Measurements from ENCODE around the gene OSBPL6.

OSBPL6 gene

GRCh38 chr2:178211460-178211859 is 17.1 kb downstream of the OSBPL6 start:
- H3K36me3 ChIP-seq (replicated peaks): no peaks in the 10 kb centered on the region
- no peak for TF ChIP-seq CTCF (IDR thresholded peaks at IDR 0.05; ENCODE audit: low read depth, low read length, missing control alignments)
- no peaks in the 10 kb centered on the region for H3K27me3 ChIP-seq (replicated peaks)
- H3K4me3 ChIP-seq (ENCODE audit: low read depth, low read length): no peak overlapping the region
- H3K27ac ChIP-seq: no peak overlapping the region
- DNase-seq: no peak
- in situ Hi-C loops (cut with HindIII; ENCODE audit: low pct_ligation_motif_present, low sequenced_read_pairs): no loop called here

- TF ChIP-seq CTCF (IDR thresholded peaks at IDR 0.05; ENCODE audit: low read depth, low read length, missing control alignments): no peak
- H3K36me3 ChIP-seq (replicated peaks): no peaks in the 10 kb centered on the region
- in situ Hi-C loops (cut with HindIII; ENCODE audit: low pct_ligation_motif_present, low sequenced_read_pairs): no loop called here
- H3K4me3 ChIP-seq (ENCODE audit: low read depth, low read length): no peak overlapping the region
- H3K27me3 ChIP-seq (replicated peaks): no peaks in the 10 kb centered on the region
- H3K27ac ChIP-seq: no peak overlapping the region
- DNase-seq: no peak
Measured at GRCh38 chr2:178211943-178212342, 17.6 kb downstream of the OSBPL6 start.

GRCh38 chr2:178213991-178214390 is 19.7 kb downstream of the OSBPL6 start:
- in situ Hi-C loops (cut with HindIII; ENCODE audit: low pct_ligation_motif_present, low sequenced_read_pairs): no loop called here
- Histone ChIP-seq H3K36me3 (replicated peaks) (no peaks in the 10 kb centered on the region), H3K27me3 (replicated peaks) (no peaks in the 10 kb centered on the region), H3K27ac (no peak overlapping the region), H3K4me3 (ENCODE audit: low read depth, low read length) (no peak overlapping the region)
- no peak for TF ChIP-seq CTCF (IDR thresholded peaks at IDR 0.05; ENCODE audit: low read depth, low read length, missing control alignments)
- no peak for DNase-seq

GRCh38 chr2:178219247-178219646 is 24.9 kb downstream of the OSBPL6 start:
- in situ Hi-C loops (cut with HindIII; ENCODE audit: low pct_ligation_motif_present, low sequenced_read_pairs): no loop called here
- Histone ChIP-seq H3K27me3 (replicated peaks) (no peaks in the 10 kb centered on the region), H3K4me3 (ENCODE audit: low read depth, low read length) (no peak overlapping the region), H3K36me3 (replicated peaks) (no peaks in the 10 kb centered on the region), H3K27ac (no peak overlapping the region)
- no peak for TF ChIP-seq CTCF (IDR thresholded peaks at IDR 0.05; ENCODE audit: low read depth, low read length, missing control alignments)
- no peak for DNase-seq

GRCh38 chr2:178220814-178221213 is 26.5 kb downstream of the OSBPL6 start:
- Histone ChIP-seq H3K27me3 (replicated peaks) (no peaks in the 10 kb centered on the region), H3K4me3 (ENCODE audit: low read depth, low read length) (no peak overlapping the region), H3K36me3 (replicated peaks) (no peaks in the 10 kb centered on the region), H3K27ac (no peak overlapping the region)
- TF ChIP-seq CTCF (IDR thresholded peaks at IDR 0.05; ENCODE audit: low read depth, low read length, missing control alignments): no peak
- in situ Hi-C loops (cut with HindIII; ENCODE audit: low pct_ligation_motif_present, low sequenced_read_pairs): no loop called here
- DNase-seq: no peak

GRCh38 chr2:178221556-178221955 is 27.2 kb downstream of the OSBPL6 start:
- Histone ChIP-seq H3K36me3 (replicated peaks) (no peaks in the 10 kb centered on the region), H3K4me3 (ENCODE audit: low read depth, low read length) (no peak overlapping the region), H3K27ac (no peak overlapping the region), H3K27me3 (replicated peaks) (no peaks in the 10 kb centered on the region)
- no peak for DNase-seq
- in situ Hi-C loops (cut with HindIII; ENCODE audit: low pct_ligation_motif_present, low sequenced_read_pairs): no loop called here
- no peak for TF ChIP-seq CTCF (IDR thresholded peaks at IDR 0.05; ENCODE audit: low read depth, low read length, missing control alignments)

All from brain microvascular endothelial cell (primary cell).